Daoy (cell line): ENCODE data around the gene C3orf62. TPM values are rescaled to one million over a fixed set of nuclear protein-coding genes. Genes with fewer than 3 reads are reported as not detected.
A peak's percentile ranks its signal among the peaks of the same experiment; 100 is the strongest.

ENCODE experiments used
- DNase-seq: peaks from one replicate; pipeline ENCODE4 v3.0.0-alpha.2; 2015; ENCODE audit warnings: low read depth
- total RNA-seq: library from RNA; depleted of rRNA; stranded (reverse); fragments of >200 nt; shearing (Covaris generic); gene quantifications from 2 replicates; pipeline ENCODE4 v1.2.3, GENCODE V29; 2014; rRNA removed

The C3orf62 gene
- 0.74 and 0.86 TPM in 2 replicates for total RNA-seq

DNA sequence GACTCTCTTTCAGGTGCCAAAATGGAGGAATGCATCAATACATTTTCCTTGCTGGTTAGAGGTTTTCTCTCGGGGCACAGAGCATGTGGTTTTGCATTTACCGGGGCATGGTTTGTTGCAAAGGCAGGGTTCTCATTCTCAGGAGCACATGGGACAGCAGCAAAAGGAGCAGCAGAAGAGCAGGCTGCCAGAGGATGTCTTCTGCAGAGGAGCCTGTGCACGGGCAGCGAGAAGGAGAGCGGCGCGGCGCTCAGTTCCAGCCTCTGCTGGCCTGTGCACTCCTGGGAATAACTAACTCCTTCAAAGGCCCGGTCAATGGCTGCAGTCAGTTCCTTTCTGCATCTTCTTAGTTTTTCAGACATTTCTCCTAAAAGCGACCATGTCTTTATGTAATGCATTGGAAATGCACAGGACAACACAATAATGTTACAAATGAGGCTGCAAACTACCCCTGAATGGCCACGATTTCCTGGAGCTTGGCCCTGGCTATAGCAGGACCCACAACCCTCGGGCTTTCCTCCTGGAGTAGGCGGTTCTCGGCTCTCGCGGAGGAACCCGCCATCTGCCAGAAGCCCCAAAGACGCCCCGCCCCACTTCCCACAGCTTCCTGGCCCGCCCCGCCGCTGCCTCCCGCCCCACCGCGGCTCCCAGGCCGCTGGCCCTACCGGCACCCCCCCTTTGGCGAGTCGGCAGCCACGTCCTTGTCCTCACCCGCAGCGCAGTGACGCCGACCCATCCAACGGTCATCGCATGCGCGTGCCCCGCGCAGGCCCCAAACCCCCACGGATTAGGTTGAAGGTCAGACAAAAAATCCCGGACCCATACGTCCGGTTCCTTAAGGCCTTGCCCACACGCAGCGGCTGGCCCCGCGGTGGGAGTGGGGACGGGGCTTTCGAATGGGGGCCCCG is at the start of gene C3orf62:
TSS of gene C3orf62 (minus strand) at position 758 of the 908 bp plus-strand sequence. CDS start at position 398, 360 bp downstream.
- peak; percentile 82 for DNase-seq

DNA sequence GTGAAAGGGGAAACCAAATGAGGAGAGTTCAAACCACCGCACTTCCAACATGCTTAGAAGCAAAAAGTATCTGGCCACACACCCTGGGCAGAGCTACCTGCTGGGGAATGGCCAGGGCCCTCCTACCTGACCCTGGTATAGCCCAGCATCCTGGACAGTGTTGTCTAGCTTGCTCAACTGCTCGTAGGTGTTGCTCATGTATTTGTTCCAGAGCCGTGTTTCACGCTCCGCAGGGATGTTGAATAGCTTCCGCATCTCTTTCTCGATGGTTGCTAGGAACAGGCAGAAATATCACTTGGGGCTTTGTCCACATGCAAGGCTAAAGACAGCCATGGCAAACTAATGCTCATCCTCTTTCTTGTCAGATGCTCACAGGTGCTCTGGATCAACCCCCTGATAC is 47.7 kb upstream of the C3orf62 start:
- DNase-seq, result no peak

DNA sequence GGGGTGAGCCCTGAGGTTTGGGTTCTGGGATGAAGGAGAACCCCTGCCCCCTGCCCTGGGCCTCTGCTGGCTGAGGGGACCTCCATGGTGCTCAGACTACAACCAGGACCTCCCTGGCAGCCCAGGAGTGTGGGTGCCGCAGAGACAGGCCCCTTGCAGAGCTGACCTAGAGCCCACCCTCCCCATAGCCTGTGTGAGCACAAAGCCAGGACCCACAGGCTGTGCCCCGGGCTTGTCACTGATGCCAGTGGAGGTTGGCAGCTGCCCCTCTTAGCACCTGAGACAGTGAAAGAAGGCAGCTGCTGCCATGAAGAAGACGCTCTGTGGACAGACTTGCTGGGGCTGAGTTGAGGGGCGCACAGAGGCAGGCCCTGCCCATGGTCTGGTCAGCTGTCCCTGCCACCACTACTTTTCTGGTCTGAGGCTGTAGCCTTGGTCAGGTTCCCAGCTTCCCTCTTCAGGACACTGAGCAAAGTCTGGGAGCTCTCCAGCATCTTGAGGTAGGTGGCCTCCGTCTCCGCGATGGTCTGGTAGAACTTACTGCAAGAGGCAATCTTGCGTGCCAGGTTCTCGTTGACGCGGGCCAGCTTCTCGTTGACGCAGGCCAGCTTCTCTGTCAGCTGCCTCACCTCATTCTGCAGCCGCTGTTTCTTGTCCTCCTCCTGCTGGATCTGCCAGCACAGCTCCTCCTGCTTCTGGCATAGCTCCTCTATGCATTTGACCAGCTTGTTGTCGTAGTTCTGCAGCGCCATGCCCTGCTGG is 39.8 kb upstream of the C3orf62 start:
- no peak for DNase-seq

DNA sequence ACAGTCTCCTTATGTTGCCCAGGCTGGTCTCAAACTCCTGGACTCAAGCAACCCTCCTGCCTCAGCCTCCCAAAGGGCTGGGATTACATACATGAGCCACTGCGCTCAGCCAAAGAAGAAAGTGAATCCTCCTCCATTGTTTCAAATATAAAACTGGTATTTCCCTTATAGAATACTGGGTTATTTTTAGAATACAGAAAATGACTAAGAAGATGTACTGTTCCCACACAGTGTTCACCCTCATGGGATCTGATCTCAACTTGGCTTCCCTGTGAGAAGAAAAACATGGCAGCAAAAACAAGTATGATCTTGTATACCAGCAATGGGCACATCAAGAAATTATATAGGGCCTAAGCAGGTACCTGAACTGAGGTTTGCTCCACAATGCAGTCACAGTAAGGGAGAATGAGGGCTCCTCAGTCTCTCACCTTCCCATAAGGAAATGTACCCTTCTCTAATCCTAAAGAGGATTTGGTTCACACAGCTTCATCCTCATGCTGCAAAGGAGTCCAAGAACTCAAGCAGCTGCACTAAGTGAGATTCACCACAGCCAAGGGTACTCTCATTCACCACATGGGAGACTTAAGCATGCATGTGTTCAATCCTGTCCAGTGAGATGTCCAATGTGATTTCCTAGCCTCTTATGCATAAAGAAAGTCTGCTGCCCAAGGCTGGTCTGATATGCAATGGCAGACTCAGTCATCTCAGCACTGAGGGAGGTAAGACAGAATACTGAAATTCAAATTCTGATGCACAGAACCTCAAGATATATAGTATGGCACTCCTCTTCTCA is 37.1 kb upstream of the C3orf62 start:
- DNase-seq, result no peak

DNA sequence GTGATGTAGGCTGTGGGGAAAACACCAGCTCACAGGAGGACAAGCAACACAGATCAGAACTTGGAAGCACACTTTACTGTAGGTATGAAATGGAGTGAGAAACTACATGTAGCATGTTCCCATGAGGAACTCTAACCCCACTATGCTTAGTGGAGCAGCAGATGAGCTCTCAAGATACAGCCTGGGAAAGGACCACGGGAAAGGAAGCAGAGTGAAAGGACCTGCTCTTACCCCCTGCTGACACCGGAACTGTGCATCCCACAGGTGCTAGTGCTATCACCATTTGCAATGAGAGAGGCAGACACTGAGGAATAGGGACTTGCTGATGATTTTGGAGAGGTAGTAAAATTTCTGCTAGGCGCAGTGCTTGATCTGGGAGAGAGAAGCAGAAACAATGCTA is 34.3 kb upstream of the C3orf62 start:
- DNase-seq, result no peak

DNA sequence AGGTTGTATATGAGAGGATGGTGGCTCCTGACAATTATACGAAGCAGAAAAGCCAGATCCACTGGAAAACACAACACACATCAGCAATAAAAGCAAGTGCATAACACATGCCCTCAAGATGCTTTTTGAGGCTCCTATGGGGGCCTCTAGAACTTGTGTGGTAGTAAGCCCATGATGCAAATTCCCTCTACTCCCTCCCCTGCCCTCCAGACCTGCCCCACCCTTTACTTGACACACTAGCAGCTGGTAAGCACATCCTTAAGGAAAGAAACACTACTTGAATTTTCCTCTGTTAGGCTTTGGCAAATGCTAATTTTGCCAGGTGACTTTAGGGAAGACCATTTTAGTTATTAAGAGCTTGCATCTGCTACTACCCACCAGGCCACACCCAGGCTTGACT is 33.6 kb upstream of the C3orf62 start:
- no peak for DNase-seq

DNA sequence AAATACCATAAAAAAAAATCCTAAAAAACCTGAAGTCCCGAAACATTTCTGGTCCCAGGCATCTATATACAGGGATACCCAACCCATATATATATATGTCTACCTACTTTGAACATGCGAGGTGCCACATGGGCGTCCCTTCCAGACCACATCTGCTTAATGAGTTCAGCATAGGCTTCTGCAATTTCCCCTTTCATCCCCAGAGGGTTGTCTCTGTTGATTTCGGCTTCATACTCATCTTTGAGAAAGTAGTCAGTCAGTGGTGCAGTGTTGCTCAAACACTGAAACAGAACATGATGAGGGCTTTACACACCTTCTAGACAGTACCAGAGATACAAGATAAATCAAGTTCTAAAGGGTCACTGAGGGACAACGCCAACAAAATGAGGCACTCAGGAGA is 28.6 kb upstream of the C3orf62 start:
- no peak for DNase-seq

DNA sequence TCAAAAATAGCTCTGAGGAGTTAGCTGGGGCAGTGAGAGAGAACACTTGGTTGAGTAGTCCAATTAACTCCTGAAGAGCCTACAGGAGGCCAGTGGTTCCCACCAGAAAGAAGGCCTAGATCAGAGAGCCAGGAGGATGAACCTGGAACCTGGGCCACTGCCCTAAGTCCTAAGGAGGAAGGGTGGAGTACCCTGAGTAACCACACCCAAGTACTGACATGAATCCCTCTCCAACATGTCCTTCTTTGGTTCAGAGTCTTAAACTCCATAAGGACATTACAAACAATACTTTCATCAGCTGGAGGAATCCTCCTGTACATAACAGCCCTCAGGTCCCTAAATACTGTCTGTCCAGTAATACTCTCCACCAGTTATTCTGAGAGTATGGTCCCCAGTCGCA is 25.6 kb upstream of the C3orf62 start:
- no peak for DNase-seq

DNA sequence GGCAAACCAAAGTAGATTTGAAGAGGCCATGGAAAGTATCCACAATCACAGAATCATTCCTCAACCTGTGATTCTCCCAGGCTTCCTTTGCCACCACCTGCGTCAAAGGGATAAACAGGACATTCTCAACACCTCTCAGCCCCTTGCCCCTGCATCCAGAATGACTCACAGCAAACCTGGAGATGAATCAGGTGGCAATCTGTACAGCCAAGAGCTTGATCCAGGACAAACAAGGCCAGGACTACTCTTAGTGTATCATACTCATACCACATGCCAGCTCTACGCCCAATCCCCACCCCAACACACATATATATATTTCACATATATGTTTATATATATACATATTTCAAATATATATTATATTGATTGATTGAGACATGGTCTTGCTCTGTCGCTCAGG is 23.6 kb upstream of the C3orf62 start:
- DNase-seq, result no peak

DNA sequence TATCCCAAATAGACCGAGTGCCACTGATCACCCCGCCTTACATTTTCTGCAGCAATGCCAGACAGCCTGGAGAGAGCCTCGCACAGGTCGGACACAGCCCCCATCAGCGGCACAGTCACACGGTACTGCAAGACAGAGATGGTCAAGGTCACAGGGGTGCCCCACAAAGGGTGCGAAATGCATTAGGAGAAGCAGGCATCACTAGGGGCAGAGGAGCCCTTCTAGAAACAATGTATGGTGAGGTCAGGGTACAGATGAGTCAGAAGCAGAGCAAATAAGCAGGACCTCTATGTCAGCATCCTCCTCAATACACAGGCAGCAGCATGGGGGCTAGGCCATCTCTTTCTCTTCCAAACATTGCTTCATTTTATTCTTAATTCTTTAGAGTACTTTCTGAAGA is 21.5 kb upstream of the C3orf62 start:
- DNase-seq, result no peak

DNA sequence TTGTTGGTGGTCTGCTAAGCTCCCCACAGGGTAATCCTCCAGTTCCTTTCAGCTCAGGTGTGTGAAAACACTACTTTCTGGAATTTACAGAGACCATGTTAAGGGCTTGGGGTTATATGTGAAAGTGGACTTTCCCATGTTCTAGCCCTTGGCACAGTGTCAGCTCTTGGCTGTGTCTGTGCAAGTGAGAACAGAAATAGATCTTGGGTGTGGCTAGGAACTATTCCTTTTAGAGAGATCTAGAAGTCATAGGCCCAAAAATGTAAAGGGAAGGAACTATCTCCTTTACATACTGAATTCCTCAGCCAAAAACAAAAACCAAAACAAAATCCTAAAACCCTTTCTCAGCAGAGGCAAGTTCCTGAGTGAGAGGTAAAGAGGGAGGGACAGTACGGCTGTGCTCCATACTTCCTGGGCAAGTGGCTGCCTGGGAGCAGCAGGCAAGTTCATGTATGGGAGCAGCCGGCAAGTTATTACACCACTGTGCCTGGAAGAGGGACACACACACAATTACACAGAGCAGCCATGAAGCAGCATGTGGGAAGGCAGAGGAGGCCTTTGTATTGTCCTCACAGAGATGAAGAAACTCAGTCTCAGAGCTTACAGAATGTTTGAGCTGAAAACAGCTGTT is 19.9 kb upstream of the C3orf62 start:
- no peak for DNase-seq

DNA sequence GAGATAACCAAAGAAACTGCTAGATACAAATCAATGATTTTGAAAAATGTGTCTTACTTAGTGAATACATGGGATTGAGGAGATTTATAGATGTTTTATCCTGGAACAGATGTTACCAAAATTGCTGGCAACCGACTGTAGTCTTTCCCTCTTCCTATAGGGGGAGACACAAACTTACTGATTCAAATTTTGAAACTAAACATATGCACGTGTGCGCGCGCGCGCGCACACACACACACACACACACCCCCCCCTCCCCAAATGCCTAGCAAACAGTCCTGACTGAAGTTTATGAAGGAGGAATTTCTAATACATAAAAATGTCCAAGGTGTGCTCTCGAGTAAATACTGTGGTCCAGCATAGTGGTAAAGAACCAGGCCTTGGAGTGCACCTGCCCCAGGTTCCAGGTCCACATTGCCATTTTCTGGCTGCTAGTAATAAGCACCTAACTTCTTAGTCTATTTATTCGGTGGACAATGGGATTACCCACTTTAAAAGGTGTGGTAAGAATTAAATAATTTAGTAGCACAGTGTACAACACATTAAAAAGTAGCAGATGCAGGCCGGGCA is 18.5 kb upstream of the C3orf62 start:
- DNase-seq, result no peak

DNA sequence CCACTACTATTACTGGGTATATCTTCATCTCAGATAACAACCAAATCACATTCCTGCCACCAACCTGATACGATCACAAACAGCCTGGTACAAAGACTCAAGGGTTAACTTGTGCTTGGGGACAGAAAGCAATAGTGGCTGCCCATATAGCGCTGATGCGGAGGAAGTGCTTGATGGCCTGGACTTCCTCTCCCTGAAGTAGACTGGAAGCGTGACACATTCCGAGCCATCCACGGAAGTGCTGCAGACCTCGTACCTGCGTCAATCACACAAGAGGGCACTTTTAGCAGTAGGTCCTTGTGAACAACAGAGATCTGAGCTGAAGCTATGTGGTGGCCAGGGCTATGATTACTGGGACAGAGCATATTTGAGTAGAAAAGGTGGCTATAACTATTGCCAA is 17.3 kb upstream of the C3orf62 start:
- no peak for DNase-seq

DNA sequence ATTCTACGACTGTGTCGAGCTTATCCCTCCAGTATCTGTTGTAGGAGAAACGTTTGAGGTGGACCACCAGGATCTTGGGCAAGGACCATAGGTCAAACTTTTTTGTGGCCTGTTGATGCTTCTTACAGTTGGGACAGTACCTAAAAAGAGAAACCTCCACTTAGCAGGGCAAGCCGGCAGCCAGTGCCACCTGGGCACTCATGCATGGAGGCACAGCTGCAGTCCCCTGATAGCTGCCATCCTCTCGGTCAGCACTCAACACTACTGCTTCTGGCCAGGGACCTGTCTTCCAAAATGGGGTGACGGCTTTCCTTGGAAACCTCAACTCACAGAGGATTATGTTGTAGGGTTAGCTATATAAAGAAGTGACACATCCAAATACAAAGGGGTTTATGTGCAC is 7.0 kb upstream of the C3orf62 start:
- DNase-seq, result no peak

DNA sequence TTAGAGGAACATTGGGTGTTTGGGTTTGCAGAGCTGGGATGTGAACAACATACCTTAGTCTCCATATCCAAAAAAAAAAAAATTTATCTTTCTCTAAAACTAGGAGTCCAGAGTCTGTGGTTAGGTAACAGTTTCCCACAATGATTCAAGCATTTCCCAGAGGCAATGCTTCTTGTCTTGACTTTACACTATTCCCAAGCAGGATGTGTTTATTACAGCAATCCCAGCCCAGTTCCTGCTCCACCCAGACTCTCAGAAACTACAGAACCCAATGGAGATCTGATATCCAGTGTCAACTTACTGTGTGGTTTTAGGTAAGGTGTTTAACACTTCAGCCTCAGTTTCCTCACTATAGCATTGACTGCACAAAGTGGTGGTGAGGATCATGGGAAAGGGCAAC is 2.3 kb upstream of the C3orf62 start:
- DNase-seq, result no peak

DNA sequence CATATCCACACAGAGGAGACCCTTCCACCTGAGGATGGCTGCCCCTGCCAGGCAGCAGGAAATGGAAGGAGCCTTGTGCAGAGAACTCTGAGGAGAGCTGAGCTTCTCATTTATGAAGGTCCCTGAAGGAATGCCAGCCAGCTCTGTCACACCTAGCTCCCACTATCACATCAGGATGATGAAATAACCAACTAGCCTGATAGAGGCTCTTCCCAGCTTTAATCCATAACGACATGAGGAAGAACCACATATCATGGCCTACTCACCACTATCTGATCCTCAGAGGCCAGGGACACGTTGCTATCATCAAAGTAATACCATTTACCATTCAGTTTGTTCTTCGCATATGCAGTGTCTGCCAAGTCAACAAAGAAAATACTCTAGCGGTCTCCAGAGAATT is 1.5 kb upstream of the C3orf62 start:
- DNase-seq, result no peak

DNA sequence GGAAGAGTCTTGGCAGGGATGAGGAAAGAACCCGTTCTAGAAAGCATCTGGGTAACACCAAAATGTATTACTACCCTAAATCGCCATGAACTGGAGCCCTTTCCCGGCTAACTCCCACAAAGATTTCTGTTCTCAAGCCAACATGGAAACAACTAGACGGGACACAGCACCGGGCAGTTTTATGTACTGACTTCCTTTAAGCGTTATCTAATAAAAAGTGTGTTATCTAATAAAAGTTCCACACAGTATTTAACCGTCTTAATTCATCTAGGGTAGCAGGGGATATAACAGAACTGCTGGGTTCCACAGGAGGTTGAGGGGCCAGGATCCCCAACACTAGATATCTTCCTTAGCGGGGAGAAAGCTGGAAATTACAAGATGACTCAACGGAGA is 347 bp upstream of the C3orf62 start:
- no peak for DNase-seq

DNA sequence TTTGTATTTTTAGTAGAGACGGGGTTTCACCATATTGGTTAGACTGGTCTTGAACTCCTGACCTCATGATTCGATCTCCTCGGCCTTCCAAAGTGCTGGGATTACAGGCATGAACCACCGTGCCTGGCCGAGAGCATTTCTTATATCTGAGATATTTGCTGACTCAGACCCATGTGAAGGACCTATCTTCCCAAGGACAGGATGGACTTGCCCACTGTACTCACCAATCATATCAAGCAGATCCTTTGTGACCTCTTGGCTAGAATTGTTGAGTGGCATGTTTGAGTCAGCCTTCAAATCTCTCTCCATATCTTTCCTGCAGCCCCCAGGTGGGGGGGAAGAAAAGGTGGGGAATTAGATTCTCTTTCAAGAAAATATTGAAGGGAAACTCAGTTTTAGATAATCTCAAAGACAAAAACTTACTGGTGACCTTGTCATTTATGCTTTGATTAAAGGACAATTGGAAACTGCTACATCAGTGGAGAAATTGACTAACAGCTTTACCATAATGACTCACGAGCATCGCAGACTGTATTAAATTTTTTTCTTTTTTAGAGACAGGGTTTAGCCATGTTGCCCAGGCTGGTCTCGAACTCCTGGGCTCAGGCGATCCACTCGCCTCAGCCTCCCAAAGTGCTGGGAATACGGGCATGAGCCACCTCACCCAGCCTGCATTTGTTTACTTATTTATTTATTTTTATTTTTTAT is 3.1 kb downstream of the C3orf62 start:
- DNase-seq, result no peak

DNA sequence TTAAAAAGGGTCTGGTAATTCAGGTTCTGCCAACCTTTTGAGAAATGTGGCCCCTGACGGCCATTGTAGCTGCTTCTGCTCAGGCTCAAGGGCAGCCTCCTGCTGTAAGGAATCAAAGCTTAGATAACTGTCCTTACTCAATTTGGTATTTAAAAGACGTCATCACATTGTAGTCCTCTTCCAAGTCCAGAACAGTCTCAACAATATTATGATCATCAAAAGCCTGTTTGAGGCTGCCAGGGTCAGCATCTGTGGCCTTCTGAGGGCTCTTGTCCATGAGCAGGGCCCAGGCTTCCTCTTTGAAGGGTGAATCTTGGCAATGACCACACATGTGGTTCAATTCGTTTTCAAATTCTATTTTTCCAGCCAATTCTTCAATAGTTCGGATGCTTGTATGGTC is 6.0 kb downstream of the C3orf62 start:
- no peak for DNase-seq

DNA sequence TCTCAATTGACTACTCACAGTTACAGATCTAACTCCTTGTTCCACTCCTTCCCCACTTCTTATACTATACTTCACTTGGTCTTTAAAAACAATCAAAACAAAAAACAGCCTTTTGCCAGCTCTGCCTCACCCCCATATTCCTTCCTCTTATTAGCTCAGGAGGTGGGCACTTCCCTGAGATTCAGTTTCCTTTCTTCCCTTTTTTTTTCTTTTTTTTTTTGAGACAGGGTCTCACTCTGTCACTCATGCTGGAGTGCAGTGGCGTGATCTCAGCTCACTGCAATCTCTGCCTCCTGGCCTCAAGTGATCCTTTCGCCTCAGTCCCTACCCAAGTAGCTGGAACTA is 6.9 kb downstream of the C3orf62 start:
- no peak for DNase-seq
